ENCODE measurements around the gene USP15. TPM values are rescaled to one million over a fixed set of nuclear protein-coding genes. Genes with fewer than 3 reads are reported as not detected.

USP15 gene
- total and polyA plus RNA-seq, 2 of the 8 experiments (the other 6 are each of a cell fraction or from before 2014, with no cell fraction given) = 12.7 to 38.6 TPM

DNA sequence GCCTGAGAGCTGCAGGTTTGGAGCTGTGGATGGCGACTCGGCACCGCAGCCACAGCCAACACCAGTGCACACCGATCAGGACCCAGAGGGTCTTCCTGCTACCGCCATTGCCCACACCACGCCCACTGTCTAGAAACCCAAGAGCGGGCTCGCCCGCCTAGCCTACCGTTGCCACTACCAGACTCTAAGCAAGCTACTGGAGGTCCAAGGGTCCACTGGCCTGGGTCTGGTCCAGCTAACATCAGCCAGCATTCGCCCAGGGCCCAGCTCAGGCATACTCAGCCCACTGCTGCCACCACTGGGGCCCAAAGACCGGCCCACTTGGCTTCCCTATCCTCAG is 175.9 kb downstream of the USP15 start:
- ChIA-PET POLR2A (ENCODE audit: partially characterized antibody) (no interaction called here), CTCF (ENCODE audit: partially characterized antibody) (interaction anchor here (0.8 to 4.7 kb wide), 35 partner anchors 8 to 635 kb away, joined by 3 to 86 read pairs (median 4); partner anchors contain the start of gene MON2)
- no peaks in the 10 kb centered on the region for H3K79me1 ChIP-seq (ENCODE audit: low read depth, low read length)
- DNase-seq (ENCODE audit: low read depth in 1 of 2, low spot score in 2 of 2) = no peak
- peak overlapping the region; percentile 21 to 71 (median 67) for H3K4me3 ChIP-seq (ENCODE audit: extremely low read depth in 1 of 4, insufficient read depth in 2 of 4, low read depth in 3 of 4, low read length in 4 of 4)
- H4K20me1 ChIP-seq (replicated peaks in 1 of 2; ENCODE audit: control insufficient read depth in 1 of 2, insufficient read depth in 2 of 2, low read length in 2 of 2) = no peaks in the 10 kb centered on the region
- H3K4me2 ChIP-seq (ENCODE audit: insufficient read depth in 1 of 2, low read depth in 2 of 2, low read length in 2 of 2) = peak overlapping the region; percentile 70 to 98
- no peak overlapping the region for H4K91ac ChIP-seq (replicated peaks; ENCODE audit: insufficient read length, low read length)
- no peak overlapping the region for H3K23ac ChIP-seq (ENCODE audit: insufficient read length)
- H3K27me3 ChIP-seq (replicated peaks in 1 of 4; ENCODE audit: control insufficient read depth in 3 of 4, extremely low read depth in 1 of 4, insufficient read depth in 3 of 4, low read length in 3 of 4) = peaks cover 8 to 25% (median 19%) of the 10 kb centered on the region in 4 experiments
- H3K14ac ChIP-seq (ENCODE audit: insufficient read length) = no peak overlapping the region
- peak overlapping the region; percentile 79 for H4K8ac ChIP-seq (ENCODE audit: extremely low read depth, insufficient read depth, low read length)
- no peak overlapping the region for H2BK120ac ChIP-seq (replicated peaks; ENCODE audit: low read depth, low read length)
- no peak overlapping the region for H2AK5ac ChIP-seq (ENCODE audit: low read depth, low read length)
- no peak overlapping the region; the same call in 1 of the 2 replicates for H2BK15ac ChIP-seq (ENCODE audit: low read length)
- H3K9me3 ChIP-seq (ENCODE audit: insufficient read depth in 2 of 2, low read depth in 1 of 2, low read length in 1 of 2) = 0 out of 4 replicates have a peak, but pooled peaks cover 0 to 3% of the 10 kb centered on the region in 2 experiments
- WGBS, 2 experiments (ENCODE audit: extremely low coverage in 1 of 2, insufficient coverage in 1 of 2, insufficient read length in 1 of 2, insufficient replicate concordance in 2 of 2, low coverage in 1 of 2, low lambda C conversion rate in 2 of 2, missing lambda C conversion rate in 1 of 2) = 63% methylated on average over 12 of the region's 12 CpGs; no CpG with 5 or more reads in 1 of the 2 experiments
- no peak overlapping the region for H2BK5ac ChIP-seq (ENCODE audit: low read depth, low read length)
- TF ChIP-seq RBBP5 (IDR thresholded peaks at IDR 0.05; ENCODE audit: borderline replicate concordance, low read depth, low read length) = no peak
- TF ChIP-seq ASH2L (IDR thresholded peaks at IDR 0.05; ENCODE audit: low read length) = peak; percentile 0
- H2BK12ac ChIP-seq (ENCODE audit: low read depth, low read length) = peak overlapping the region; percentile 19; the same call in 1 of the 2 replicates
- no peak overlapping the region for H3K9ac ChIP-seq (replicated peaks in 1 of 4; ENCODE audit: extremely low read depth in 1 of 4, low read depth in 3 of 4, low read length in 3 of 4)
- H3K23me2 ChIP-seq (ENCODE audit: low read depth, low read length) = peaks cover 13% of the 10 kb centered on the region
- no peak for FAIRE-seq
- H3K79me2 ChIP-seq (ENCODE audit: control insufficient read depth in 1 of 2, insufficient read depth in 2 of 2, low read length in 2 of 2) = no peaks in the 10 kb centered on the region
- H3K36me3 ChIP-seq (ENCODE audit: control insufficient read depth in 2 of 4, insufficient read depth in 4 of 4, low read length in 3 of 4) = no peaks in the 10 kb centered on the region
- peak overlapping the region; percentile 97 for H2AFZ ChIP-seq (ENCODE audit: low read length)
- no peak overlapping the region for H3K27ac ChIP-seq (ENCODE audit: low read depth, low read length)
- peaks cover 0 to 5% (median 0%) of the 10 kb centered on the region in 4 experiments; a peak in 4 of 7 replicates for H3K4me1 ChIP-seq (replicated peaks in 1 of 4; ENCODE audit: control insufficient read depth in 3 of 4, insufficient read depth in 4 of 4, low read length in 3 of 4)
- no peak overlapping the region for H3K18ac ChIP-seq (ENCODE audit: extremely low read depth, low read length)
- H4K5ac ChIP-seq (ENCODE audit: insufficient read length, low read depth, low read length) = no peak overlapping the region
- no peak overlapping the region for H2BK20ac ChIP-seq (ENCODE audit: low read length)
- no peak overlapping the region for H3K56ac ChIP-seq (replicated peaks; ENCODE audit: insufficient read length, low read depth, low read length)
- H3K4ac ChIP-seq (replicated peaks; ENCODE audit: insufficient read length, low read depth, low read length) = no peak overlapping the region

All from H1 (cell line).